ENCODE data around the gene CLEC3A. TPM values are rescaled to one million over a fixed set of nuclear protein-coding genes. Genes with fewer than 3 reads are reported as not detected.

Gene CLEC3A
- total and polyA plus RNA-seq, 2 donors (not counting 1 experiment from before 2014, with no cell fraction given), result not detected

DNA sequence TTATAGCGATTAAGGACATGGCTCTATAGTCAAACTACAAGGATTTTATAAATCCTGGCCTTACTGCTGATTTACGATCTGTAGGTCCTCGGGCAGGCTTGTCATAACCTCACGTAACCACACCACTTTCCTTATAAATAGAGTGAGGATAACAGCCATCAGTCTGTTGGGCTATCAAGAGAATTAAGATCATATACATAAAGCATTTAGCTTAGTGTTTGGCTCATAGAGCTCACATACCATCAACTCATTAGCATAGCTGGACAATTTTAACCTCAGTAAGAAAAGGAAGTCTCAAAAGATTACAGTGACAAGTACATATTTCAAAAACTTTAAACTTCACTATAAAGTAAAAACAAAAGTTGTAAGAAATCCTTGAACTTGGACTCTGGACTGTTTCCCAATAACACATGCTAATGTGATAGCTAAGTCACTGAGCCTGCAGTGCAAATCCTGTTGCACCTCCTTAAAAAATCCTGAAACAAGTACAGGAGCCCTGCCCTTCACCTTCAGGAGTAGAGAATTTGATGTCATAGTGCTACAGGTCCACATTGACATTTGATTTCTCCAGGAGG is 20.8 kb upstream of the CLEC3A start:
- H3K4me3 ChIP-seq (replicated peaks in 1 of 4; ENCODE audit: control extremely low read depth in 1 of 4, insufficient read depth in 1 of 4, low read depth in 3 of 4, low read length in 4 of 4), result no peak overlapping the region
- H3K36me3 ChIP-seq (ENCODE audit: control insufficient read depth, insufficient read depth, low read length), result no peaks in the 10 kb centered on the region
- H3K27ac ChIP-seq (ENCODE audit: insufficient read depth, low read length), result no peak overlapping the region
- TF ChIP-seq, protein P1, sequence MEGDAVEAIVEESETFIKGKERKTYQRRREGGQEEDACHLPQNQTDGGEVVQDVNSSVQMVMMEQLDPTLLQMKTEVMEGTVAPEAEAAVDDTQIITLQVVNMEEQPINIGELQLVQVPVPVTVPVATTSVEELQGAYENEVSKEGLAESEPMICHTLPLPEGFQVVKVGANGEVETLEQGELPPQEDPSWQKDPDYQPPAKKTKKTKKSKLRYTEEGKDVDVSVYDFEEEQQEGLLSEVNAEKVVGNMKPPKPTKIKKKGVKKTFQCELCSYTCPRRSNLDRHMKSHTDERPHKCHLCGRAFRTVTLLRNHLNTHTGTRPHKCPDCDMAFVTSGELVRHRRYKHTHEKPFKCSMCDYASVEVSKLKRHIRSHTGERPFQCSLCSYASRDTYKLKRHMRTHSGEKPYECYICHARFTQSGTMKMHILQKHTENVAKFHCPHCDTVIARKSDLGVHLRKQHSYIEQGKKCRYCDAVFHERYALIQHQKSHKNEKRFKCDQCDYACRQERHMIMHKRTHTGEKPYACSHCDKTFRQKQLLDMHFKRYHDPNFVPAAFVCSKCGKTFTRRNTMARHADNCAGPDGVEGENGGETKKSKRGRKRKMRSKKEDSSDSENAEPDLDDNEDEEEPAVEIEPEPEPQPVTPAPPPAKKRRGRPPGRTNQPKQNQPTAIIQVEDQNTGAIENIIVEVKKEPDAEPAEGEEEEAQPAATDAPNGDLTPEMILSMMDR (conservative IDR thresholded peaks at IDR 0.05 in 1 of 2, IDR thresholded peaks at IDR 0.05 in 1 of 2; ENCODE audit: low read depth in 1 of 2, low read length in 2 of 2), result no peak
- TF ChIP-seq EZH2 (IDR thresholded peaks at IDR 0.05; ENCODE audit: low read length, missing control alignments), result no peak
- no peaks in the 10 kb centered on the region for H3K4me1 ChIP-seq (ENCODE audit: control insufficient read depth, extremely low read depth, insufficient read depth, low read length)
- H3K9me3 ChIP-seq (ENCODE audit: control insufficient read depth, insufficient read depth, low read depth, low read length), result no peaks in the 10 kb centered on the region
- no peak overlapping the region for H3K9ac ChIP-seq (ENCODE audit: insufficient read depth, low read length)
- H3K4me2 ChIP-seq (ENCODE audit: extremely low read depth, insufficient read depth, low read length), result no peak overlapping the region
- no peak for DNase-seq (ENCODE audit: low read depth in 2 of 2)
- no peaks in the 10 kb centered on the region for H3K27me3 ChIP-seq (ENCODE audit: control insufficient read depth, insufficient read depth, low read length)
- H2AFZ ChIP-seq (ENCODE audit: low read length), result no peak overlapping the region
- H3K79me2 ChIP-seq (ENCODE audit: control insufficient read depth, insufficient read depth, low read length), result no peaks in the 10 kb centered on the region
- H4K20me1 ChIP-seq (ENCODE audit: control insufficient read depth, extremely low read depth, insufficient read depth, low read length), result no peaks in the 10 kb centered on the region

DNA sequence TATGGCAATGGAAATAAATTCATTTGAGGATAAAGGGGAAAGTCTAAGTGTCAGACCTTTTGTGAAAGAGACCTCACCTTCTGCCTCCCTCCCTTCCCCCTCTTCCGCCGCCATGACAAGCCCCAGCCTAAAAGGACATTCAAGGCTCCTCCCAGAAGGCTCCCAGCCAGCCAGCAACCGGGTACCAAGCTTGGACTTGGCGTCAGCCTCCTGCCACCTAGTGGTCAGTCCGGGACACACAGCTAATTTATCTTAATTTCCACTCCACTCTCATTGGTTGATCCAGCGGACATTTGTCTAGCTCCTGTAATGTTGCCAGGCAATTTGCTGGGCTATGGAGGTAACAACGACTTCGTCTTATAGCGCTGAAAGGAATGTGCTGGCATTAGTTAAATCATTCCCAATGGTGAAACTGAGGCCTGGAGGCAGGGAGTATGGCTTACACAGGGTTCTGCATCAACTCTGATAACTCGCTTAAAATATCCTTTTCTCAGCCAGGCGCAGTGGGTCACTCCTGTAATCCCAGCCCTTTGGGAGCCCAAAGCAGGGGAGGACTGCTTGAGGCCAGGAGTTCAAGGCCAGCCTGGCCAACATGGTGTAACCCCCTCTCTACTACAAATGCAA is 19.3 kb upstream of the CLEC3A start:
- no peaks in the 10 kb centered on the region for H3K27me3 ChIP-seq (ENCODE audit: control insufficient read depth, insufficient read depth, low read length)
- H3K9ac ChIP-seq (ENCODE audit: insufficient read depth, low read length), result no peak overlapping the region
- TF ChIP-seq, protein P1 (conservative IDR thresholded peaks at IDR 0.05 in 1 of 2, IDR thresholded peaks at IDR 0.05 in 1 of 2; ENCODE audit: low read depth in 1 of 2, low read length in 2 of 2), result peak; percentile 67 to 82
- no peak for TF ChIP-seq EZH2 (IDR thresholded peaks at IDR 0.05; ENCODE audit: low read length, missing control alignments)
- no peaks in the 10 kb centered on the region for H3K9me3 ChIP-seq (ENCODE audit: control insufficient read depth, insufficient read depth, low read depth, low read length)
- no peaks in the 10 kb centered on the region for H4K20me1 ChIP-seq (ENCODE audit: control insufficient read depth, extremely low read depth, insufficient read depth, low read length)
- H3K4me2 ChIP-seq (ENCODE audit: extremely low read depth, insufficient read depth, low read length), result no peak overlapping the region
- H3K4me3 ChIP-seq (replicated peaks in 1 of 4; ENCODE audit: control extremely low read depth in 1 of 4, insufficient read depth in 1 of 4, low read depth in 3 of 4, low read length in 4 of 4), result no peak overlapping the region
- H3K27ac ChIP-seq (ENCODE audit: insufficient read depth, low read length), result no peak overlapping the region
- DNase-seq (ENCODE audit: low read depth in 2 of 2), result peak; percentile 83 to 89
- no peaks in the 10 kb centered on the region for H3K36me3 ChIP-seq (ENCODE audit: control insufficient read depth, insufficient read depth, low read length)
- no peaks in the 10 kb centered on the region for H3K4me1 ChIP-seq (ENCODE audit: control insufficient read depth, extremely low read depth, insufficient read depth, low read length)
- H2AFZ ChIP-seq (ENCODE audit: low read length), result no peak overlapping the region
- H3K79me2 ChIP-seq (ENCODE audit: control insufficient read depth, insufficient read depth, low read length), result no peaks in the 10 kb centered on the region

- no peak for DNase-seq (ENCODE audit: low read depth in 2 of 2)
- no peaks in the 10 kb centered on the region for H3K4me1 ChIP-seq (ENCODE audit: control insufficient read depth, extremely low read depth, insufficient read depth, low read length)
- H3K79me2 ChIP-seq (ENCODE audit: control insufficient read depth, insufficient read depth, low read length), result no peaks in the 10 kb centered on the region
- TF ChIP-seq EZH2 (IDR thresholded peaks at IDR 0.05; ENCODE audit: low read length, missing control alignments), result no peak
- TF ChIP-seq, protein P1 (conservative IDR thresholded peaks at IDR 0.05 in 1 of 2, IDR thresholded peaks at IDR 0.05 in 1 of 2; ENCODE audit: low read depth in 1 of 2, low read length in 2 of 2), result no peak
- no peak overlapping the region for H3K4me3 ChIP-seq (replicated peaks in 1 of 4; ENCODE audit: control extremely low read depth in 1 of 4, insufficient read depth in 1 of 4, low read depth in 3 of 4, low read length in 4 of 4)
- H3K4me2 ChIP-seq (ENCODE audit: extremely low read depth, insufficient read depth, low read length), result no peak overlapping the region
- H3K27ac ChIP-seq (ENCODE audit: insufficient read depth, low read length), result no peak overlapping the region
- H3K9ac ChIP-seq (ENCODE audit: insufficient read depth, low read length), result no peak overlapping the region
- no peaks in the 10 kb centered on the region for H4K20me1 ChIP-seq (ENCODE audit: control insufficient read depth, extremely low read depth, insufficient read depth, low read length)
- no peaks in the 10 kb centered on the region for H3K27me3 ChIP-seq (ENCODE audit: control insufficient read depth, insufficient read depth, low read length)
- H3K9me3 ChIP-seq (ENCODE audit: control insufficient read depth, insufficient read depth, low read depth, low read length), result no peaks in the 10 kb centered on the region
- H3K36me3 ChIP-seq (ENCODE audit: control insufficient read depth, insufficient read depth, low read length), result no peaks in the 10 kb centered on the region
- no peak overlapping the region for H2AFZ ChIP-seq (ENCODE audit: low read length)
Observed at GRCh38 chr16:78004517-78004916, 17.8 kb upstream of the CLEC3A start.

Measured in fibroblast of lung (primary cell).